HepG2 (cell line): ENCODE data around the gene CDC42EP4. TPM values are rescaled to one million over a fixed set of nuclear protein-coding genes. Genes with fewer than 3 reads are reported as not detected.

ENCODE experiments used
- MNT ChIP-seq: fragments of 450-650 bp; IDR thresholded peaks from 2 replicates; pipeline ENCODE4 v1.6.1; 2016
- MTERF4 ChIP-seq: sonication (generic); formaldehyde crosslinking; IDR thresholded peaks from 2 replicates; pipeline ENCODE4 v1.8.0; 2023; ENCODE audit warnings: mild to moderate bottlenecking, missing genetic modification reagents
- MXI1 ChIP-seq: IDR thresholded peaks from 3 replicates; pipeline ENCODE4 v1.6.1; 2012; ENCODE audit warnings: low read depth, low read length, inconsistent platforms, borderline replicate concordance
- PCBP2 ChIP-seq: fragments of 200-400 bp; formaldehyde crosslinking; optimal IDR thresholded peaks from 2 replicates; pipeline ENCODE3; 2018; ENCODE audit warnings: low read length, low read depth; ENCODE audit not compliant: poor library complexity, severe bottlenecking
- PREB ChIP-seq: sonication (generic); formaldehyde crosslinking; IDR thresholded peaks from 2 replicates; pipeline ENCODE4 v1.4.0; 2020; ENCODE audit warnings: missing genetic modification reagents
- SIN3B ChIP-seq: fragments of 150-350 bp; IDR thresholded peaks from 2 replicates; pipeline ENCODE4 v1.6.1; 2014; ENCODE audit warnings: low read length
- SIX1 ChIP-seq: sonication (generic); formaldehyde crosslinking; IDR thresholded peaks from 2 replicates; pipeline ENCODE4 v1.4.0; 2020; ENCODE audit warnings: missing genetic modification reagents, borderline replicate concordance
- SMARCC2 ChIP-seq: fragments of 450-650 bp; IDR thresholded peaks from 2 replicates; pipeline ENCODE4 v1.6.1; 2017; ENCODE audit warnings: antibody characterized with exemption, mild to moderate bottlenecking
- STAT5B ChIP-seq: sonication (generic); formaldehyde crosslinking; IDR thresholded peaks from 2 replicates; pipeline ENCODE4 v1.4.0; 2020; ENCODE audit warnings: missing genetic modification reagents
- THAP7 ChIP-seq: sonication (generic); formaldehyde crosslinking; IDR thresholded peaks from 2 replicates; pipeline ENCODE4 v1.8.1; 2023; ENCODE audit warnings: mild to moderate bottlenecking, missing genetic modification reagents
- ZBTB43 ChIP-seq: sonication (generic); formaldehyde crosslinking; conservative IDR thresholded peaks from 2 replicates; pipeline ENCODE4 v1.4.0; 2020; ENCODE audit warnings: missing genetic modification reagents
- ZNF382 ChIP-seq: sonication (generic); formaldehyde crosslinking; IDR thresholded peaks from 2 replicates; pipeline ENCODE4 v1.5.0; 2020; ENCODE audit warnings: missing genetic modification reagents, mild to moderate bottlenecking, borderline replicate concordance
- ZNF430 ChIP-seq: sonication (generic); formaldehyde crosslinking; IDR thresholded peaks from 2 replicates; pipeline ENCODE4 v1.9.0; 2021; ENCODE audit warnings: mild to moderate bottlenecking, missing genetic modification reagents
- ZNF512 ChIP-seq: sonication (generic); formaldehyde crosslinking; IDR thresholded peaks from 2 replicates; pipeline ENCODE4 v1.4.0; 2020; ENCODE audit warnings: mild to moderate bottlenecking, missing genetic modification reagents
- ZNF724P ChIP-seq: sonication (generic); formaldehyde crosslinking; IDR thresholded peaks from 2 replicates; pipeline ENCODE4 v1.8.0; 2022; ENCODE audit warnings: missing genetic modification reagents, borderline replicate concordance
- polyA plus RNA-seq, 8 experiments: library from polyadenylated mRNA; depleted of rRNA in 3 of 8; stranded (reverse) in 7 of 8; unstranded in 1 of 8; fragments of >200 nt; fragmentation: Illumina TruSeq in 4 of 8; extraction: Trizol in 4 of 8; gene quantifications; 2 replicates each; pipeline versions ENCODE4 v1.2.1 to v1.2.3, GENCODE V29; 2011 to 2016; ENCODE audit warnings: low read depth in 4 of 8, missing spikeins in 1 of 8, mixed read lengths in 1 of 8; ENCODE audit not compliant: insufficient read depth in 1 of 8
- total RNA-seq, 5 experiments: library from RNA; depleted of rRNA; stranded (reverse); fragments of >200 nt; fragmentation: Illumina TruSeq; extraction: Trizol; gene quantifications; 2 replicates each; pipeline ENCODE4 v1.2.3, GENCODE V29; 2016; ENCODE audit warnings: low read depth in 1 of 5

The CDC42EP4 gene
- total and polyA plus RNA-seq, 2 of the 13 experiments (the other 11 are each of a cell fraction or from before 2014, with no cell fraction given): 19.0 to 54.0 TPM

GRCh38 chr17:73261952-73262675, 49.7 kb downstream of the CDC42EP4 start (continued):
- TF ChIP-seq MNT (peak; percentile 18; the same call in 1 of the 2 replicates), ZNF724P (CRISPR knock-in tag) (peak; percentile 86; the same call in 1 of the 2 replicates), PCBP2 (no peak), SMARCC2 (no peak), ZBTB43 (CRISPR knock-in tag) (no peak; the same call in 1 of the 2 replicates), ZNF430 (no peak; the same call in 1 of the 2 replicates), PREB (CRISPR knock-in tag) (no peak; the same call in 1 of the 2 replicates), SIN3B (no peak), ZNF512 (CRISPR knock-in tag) (peak; percentile 9; the same call in 1 of the 2 replicates), MTERF4 (CRISPR knock-in tag) (peak; percentile 60; the same call in 1 of the 2 replicates), THAP7 (no peak), MXI1 (no peak; the same call in 2 of the 3 replicates), SIX1 (CRISPR knock-in tag) (no peak; the same call in 1 of the 2 replicates), STAT5B (no peak), ZNF382 (CRISPR knock-in tag) (no peak)
